GM23248 (cell line): ENCODE results near the gene PARVA.

Experiments
- EZH2 ChIP-seq: fragments of 200-600 bp; sonication (generic); IDR thresholded peaks from 2 replicates; pipeline ENCODE4 v1.6.1; 2018; ENCODE audit warnings: antibody characterized with exemption, mild to moderate bottlenecking; ENCODE audit not compliant: insufficient read depth, poor library complexity, severe bottlenecking
- EZH2phosphoT487 ChIP-seq: fragments of 200-600 bp; sonication (generic); IDR thresholded peaks from 2 replicates; pipeline ENCODE4 v1.6.1; 2018; ENCODE audit warnings: antibody characterized with exemption, moderate library complexity, mild to moderate bottlenecking, low read depth; ENCODE audit not compliant: insufficient read depth

GRCh38 chr11:12444601-12445000 lies 67.2 kb downstream of the PARVA start:
- TF ChIP-seq EZH2phosphoT487 (no peak), EZH2 (no peak)
